ENCODE measurements around the gene MDN1. TPM values are rescaled to one million over a fixed set of nuclear protein-coding genes. Genes with fewer than 3 reads are reported as not detected.
A peak's percentile ranks its signal among the peaks of the same experiment; 100 is the strongest.

The MDN1 gene
- total and polyA plus RNA-seq, 2 of the 8 experiments (the other 6 are each of a cell fraction or from before 2014, with no cell fraction given): 53.5 to 179 TPM

GRCh38 chr6:89689732-89690131 is 129.9 kb downstream of the MDN1 start:
- Histone ChIP-seq H2BK15ac (ENCODE audit: low read length) (no peak overlapping the region), H3K56ac (replicated peaks; ENCODE audit: insufficient read length, low read depth, low read length) (no peak overlapping the region), H3K23ac (ENCODE audit: insufficient read length) (no peak overlapping the region), H3K23me2 (ENCODE audit: low read depth, low read length) (no peaks in the 10 kb centered on the region; the same call in 1 of the 2 replicates), H4K8ac (ENCODE audit: extremely low read depth, insufficient read depth, low read length) (no peak overlapping the region), H3K36me3 (ENCODE audit: control insufficient read depth in 2 of 4, insufficient read depth in 4 of 4, low read length in 3 of 4) (peaks cover 37 to 87% (median 62%) of the 10 kb centered on the region in 4 experiments), H4K20me1 (replicated peaks in 1 of 2; ENCODE audit: control insufficient read depth in 1 of 2, insufficient read depth in 2 of 2, low read length in 2 of 2) (peaks cover 0 to 2% of the 10 kb centered on the region in 2 experiments), H2BK5ac (ENCODE audit: low read depth, low read length) (peak overlapping the region; percentile 99), H3K4me3 (ENCODE audit: extremely low read depth in 1 of 4, insufficient read depth in 2 of 4, low read depth in 3 of 4, low read length in 4 of 4) (peak overlapping the region in 1 of 4 experiments; percentile 24; a peak in 1 of 8 replicates), H3K9ac (replicated peaks in 1 of 4; ENCODE audit: extremely low read depth in 1 of 4, low read depth in 3 of 4, low read length in 3 of 4) (peak overlapping the region in 2 of 4 experiments; percentile 14 to 44; a peak in 2 of 7 replicates), H2BK20ac (ENCODE audit: low read length) (peak overlapping the region; percentile 44; the same call in 1 of the 2 replicates), H2BK120ac (replicated peaks; ENCODE audit: low read depth, low read length) (no peak overlapping the region), H3K79me1 (ENCODE audit: low read depth, low read length) (peaks cover 2% of the 10 kb centered on the region; the same call in 1 of the 2 replicates), H2AFZ (ENCODE audit: low read length) (no peak overlapping the region), H4K5ac (ENCODE audit: insufficient read length, low read depth, low read length) (no peak overlapping the region), H3K18ac (ENCODE audit: extremely low read depth, low read length) (no peak overlapping the region), H3K27ac (ENCODE audit: low read depth, low read length) (peak overlapping the region; percentile 53), H3K4me2 (ENCODE audit: insufficient read depth in 1 of 2, low read depth in 2 of 2, low read length in 2 of 2) (peak overlapping the region; percentile 9 to 38; a peak in 3 of 4 replicates), H3K9me3 (ENCODE audit: insufficient read depth in 2 of 2, low read depth in 1 of 2, low read length in 1 of 2) (no peaks in the 10 kb centered on the region), H3K79me2 (ENCODE audit: control insufficient read depth in 1 of 2, insufficient read depth in 2 of 2, low read length in 2 of 2) (peaks cover 0 to 3% of the 10 kb centered on the region in 2 experiments; a peak in 2 of 4 replicates), H3K27me3 (replicated peaks in 1 of 4; ENCODE audit: control insufficient read depth in 3 of 4, extremely low read depth in 1 of 4, insufficient read depth in 3 of 4, low read length in 3 of 4) (no peaks in the 10 kb centered on the region), H2AK5ac (ENCODE audit: low read depth, low read length) (no peak overlapping the region), H3K14ac (ENCODE audit: insufficient read length) (no peak overlapping the region), H4K91ac (replicated peaks; ENCODE audit: insufficient read length, low read length) (peak overlapping the region; percentile 12), H3K4me1 (replicated peaks in 1 of 4; ENCODE audit: control insufficient read depth in 3 of 4, insufficient read depth in 4 of 4, low read length in 3 of 4) (peaks cover 22 to 33% (median 25%) of the 10 kb centered on the region in 4 experiments), H3K4ac (replicated peaks; ENCODE audit: insufficient read length, low read depth, low read length) (no peak overlapping the region), H2BK12ac (ENCODE audit: low read depth, low read length) (no peak overlapping the region; the same call in 1 of the 2 replicates)
- ChIA-PET CTCF (ENCODE audit: partially characterized antibody) (interaction anchor here (0.6 kb wide), 1 partner anchor 200 kb away, joined by 3 read pairs; no protein-coding TSS in a partner anchor), POLR2A (ENCODE audit: partially characterized antibody) (interaction anchor here (1.2 to 1.7 kb wide), 5 partner anchors 15 to 128 kb away, joined by 3 to 9 read pairs (median 4); no protein-coding TSS in a partner anchor)
- FAIRE-seq (peak; percentile 96), DNase-seq (ENCODE audit: low read depth in 1 of 2, low spot score in 2 of 2) (peak in 1 of 2 experiments; percentile 43)
- WGBS, 2 experiments (ENCODE audit: extremely low coverage in 1 of 2, insufficient coverage in 1 of 2, insufficient read length in 1 of 2, insufficient replicate concordance in 2 of 2, low coverage in 1 of 2, low lambda C conversion rate in 2 of 2, missing lambda C conversion rate in 1 of 2): 19% methylated on average over 5 of the region's 5 CpGs; no CpG with 5 or more reads in 1 of the 2 experiments
- TF ChIP-seq SIN3A (conservative IDR thresholded peaks at IDR 0.05 in 1 of 2, IDR thresholded peaks at IDR 0.05 in 1 of 2; ENCODE audit: low read depth in 1 of 2, low read length in 2 of 2): 0 out of 4 replicates have a peak, but pooled peaks of 1 of the 2 experiments have one; percentile 40
- peak; percentile 9; the same call in 1 of the 2 replicates for TF ChIP-seq CREB1 (IDR thresholded peaks at IDR 0.05)
- TF ChIP-seq POLR2A (IDR thresholded peaks at IDR 0.05; ENCODE audit: control extremely low read depth in 1 of 2, low read depth in 2 of 2, low read length in 2 of 2): peak; percentile 33 to 48
- no peak for TF ChIP-seq POLR2AphosphoS5 (IDR thresholded peaks at IDR 0.05; ENCODE audit: low read depth, low read length)
- peak; percentile 86 for TF ChIP-seq CEBPB (IDR thresholded peaks at IDR 0.05; ENCODE audit: low read depth, low read length)
- peak; percentile 94 for TF ChIP-seq ATF2 (IDR thresholded peaks at IDR 0.05; ENCODE audit: low read length)
- TF ChIP-seq POU5F1 (IDR thresholded peaks at IDR 0.05; ENCODE audit: low read depth, low read length): peak; percentile 89
- 0 out of 2 replicates have a peak, but pooled peaks have one; percentile 9 for TF ChIP-seq YY1 (IDR thresholded peaks at IDR 0.05; ENCODE audit: low read depth, low read length)
- no peak for TF ChIP-seq SIRT6 (IDR thresholded peaks at IDR 0.05; ENCODE audit: low read length)
- TF ChIP-seq HDAC2 (IDR thresholded peaks at IDR 0.05; ENCODE audit: borderline replicate concordance in 1 of 2, low read depth in 2 of 2, low read length in 2 of 2): peak in 1 of 2 experiments; percentile 62; a peak in 1 of 4 replicates
- TF ChIP-seq NANOG (IDR thresholded peaks at IDR 0.05; ENCODE audit: insufficient read depth, low read depth, low read length, poor library complexity, severe bottlenecking): peak; percentile 80
